ENCODE measurements around the gene POLE3. TPM values are rescaled to one million over a fixed set of nuclear protein-coding genes. Genes with fewer than 3 reads are reported as not detected.
A peak's percentile ranks its signal among the peaks of the same experiment; 100 is the strongest.

The POLE3 gene
- total RNA-seq, 1 donor, result 30.8 TPM

- no peaks in the 10 kb centered on the region for H4K20me1 ChIP-seq (ENCODE audit: insufficient read depth, low read length)
- DNase-seq (ENCODE audit: insufficient read length, low spot score, missing footprints), result no peak
- H3K79me2 ChIP-seq (ENCODE audit: insufficient read depth, low read length), result no peaks in the 10 kb centered on the region
- H3K9me3 ChIP-seq (ENCODE audit: low read depth, low read length), result no peaks in the 10 kb centered on the region
- H3K36me3 ChIP-seq (ENCODE audit: insufficient read depth, low read length), result no peaks in the 10 kb centered on the region
- H3K4me1 ChIP-seq (ENCODE audit: insufficient read depth, low read length), result peaks cover 3% of the 10 kb centered on the region
- H3K27me3 ChIP-seq (ENCODE audit: insufficient read depth, low read length), result peaks cover 10% of the 10 kb centered on the region
- H3K4me3 ChIP-seq (ENCODE audit: insufficient read depth, low read length), result no peak overlapping the region
- H2AFZ ChIP-seq (ENCODE audit: low read length), result no peak overlapping the region
- no peak overlapping the region for H3K27ac ChIP-seq (ENCODE audit: low read depth, low read length)
- no peak overlapping the region for H3K4me2 ChIP-seq (ENCODE audit: insufficient read depth, low read length)
- TF ChIP-seq CTCF (IDR thresholded peaks at IDR 0.05; ENCODE audit: extremely low read depth, low read depth, low read length), result no peak
Measured at GRCh38 chr9:113363336-113363735, 47.1 kb downstream of the POLE3 start.

GRCh38 chr9:113361304-113362018 is 49.0 kb downstream of the POLE3 start:
- peak; percentile 87 for DNase-seq (ENCODE audit: insufficient read length, low spot score, missing footprints)
- Histone ChIP-seq H3K27ac (ENCODE audit: low read depth, low read length) (no peak overlapping the region), H3K4me2 (ENCODE audit: insufficient read depth, low read length) (no peak overlapping the region)

GRCh38 chr9:113360242-113360842 is 50.1 kb downstream of the POLE3 start:
- Histone ChIP-seq H3K4me1 (ENCODE audit: insufficient read depth, low read length) (peaks cover 3% of the 10 kb centered on the region), H3K27me3 (ENCODE audit: insufficient read depth, low read length) (peaks cover 14% of the 10 kb centered on the region), H3K9me3 (ENCODE audit: low read depth, low read length) (no peaks in the 10 kb centered on the region), H2AFZ (ENCODE audit: low read length) (no peak overlapping the region), H4K20me1 (ENCODE audit: insufficient read depth, low read length) (no peaks in the 10 kb centered on the region), H3K79me2 (ENCODE audit: insufficient read depth, low read length) (no peaks in the 10 kb centered on the region), H3K4me2 (ENCODE audit: insufficient read depth, low read length) (no peak overlapping the region), H3K27ac (ENCODE audit: low read depth, low read length) (no peak overlapping the region), H3K4me3 (ENCODE audit: insufficient read depth, low read length) (no peak overlapping the region), H3K36me3 (ENCODE audit: insufficient read depth, low read length) (no peaks in the 10 kb centered on the region)
- TF ChIP-seq CTCF (IDR thresholded peaks at IDR 0.05; ENCODE audit: extremely low read depth, low read depth, low read length), result no peak
- DNase-seq (ENCODE audit: insufficient read length, low spot score, missing footprints), result no peak

More at GRCh38 chr9:113361304-113362018, 49.0 kb downstream of the POLE3 start:
- Histone ChIP-seq H3K4me1 (ENCODE audit: insufficient read depth, low read length) (peaks cover 3% of the 10 kb centered on the region), H3K4me3 (ENCODE audit: insufficient read depth, low read length) (no peak overlapping the region), H3K36me3 (ENCODE audit: insufficient read depth, low read length) (no peaks in the 10 kb centered on the region), H3K27me3 (ENCODE audit: insufficient read depth, low read length) (peaks cover 12% of the 10 kb centered on the region), H3K9me3 (ENCODE audit: low read depth, low read length) (no peaks in the 10 kb centered on the region), H2AFZ (ENCODE audit: low read length) (no peak overlapping the region), H4K20me1 (ENCODE audit: insufficient read depth, low read length) (no peaks in the 10 kb centered on the region), H3K79me2 (ENCODE audit: insufficient read depth, low read length) (no peaks in the 10 kb centered on the region)
- TF ChIP-seq CTCF (IDR thresholded peaks at IDR 0.05; ENCODE audit: extremely low read depth, low read depth, low read length), result no peak

GRCh38 chr9:113359385-113359784 is 51.1 kb downstream of the POLE3 start:
- Histone ChIP-seq H2AFZ (ENCODE audit: low read length) (no peak overlapping the region), H3K4me3 (ENCODE audit: insufficient read depth, low read length) (no peak overlapping the region), H3K4me1 (ENCODE audit: insufficient read depth, low read length) (peaks cover 3% of the 10 kb centered on the region), H3K9me3 (ENCODE audit: low read depth, low read length) (no peaks in the 10 kb centered on the region), H4K20me1 (ENCODE audit: insufficient read depth, low read length) (no peaks in the 10 kb centered on the region), H3K4me2 (ENCODE audit: insufficient read depth, low read length) (no peak overlapping the region), H3K36me3 (ENCODE audit: insufficient read depth, low read length) (no peaks in the 10 kb centered on the region), H3K27me3 (ENCODE audit: insufficient read depth, low read length) (peaks cover 24% of the 10 kb centered on the region), H3K27ac (ENCODE audit: low read depth, low read length) (no peak overlapping the region), H3K79me2 (ENCODE audit: insufficient read depth, low read length) (no peaks in the 10 kb centered on the region)
- DNase-seq (ENCODE audit: insufficient read length, low spot score, missing footprints), result no peak
- no peak for TF ChIP-seq CTCF (IDR thresholded peaks at IDR 0.05; ENCODE audit: extremely low read depth, low read depth, low read length)
